ENCODE data around the gene PBX3. TPM values are rescaled to one million over a fixed set of nuclear protein-coding genes. Genes with fewer than 3 reads are reported as not detected.
A peak's percentile ranks its signal among the peaks of the same experiment; 100 is the strongest.

PBX3 gene
- polyA plus RNA-seq, 1 experiment, result 37.6 TPM

- DNase-seq (ENCODE audit: low read depth, low spot score), result no peak
- H3K27ac ChIP-seq (ENCODE audit: low read depth, low read length), result no peak overlapping the region
- no peak overlapping the region for H3K4me3 ChIP-seq (ENCODE audit: low read depth, low read length)
- no peak for TF ChIP-seq CTCF (IDR thresholded peaks at IDR 0.05; ENCODE audit: low read depth, low read length)
- H3K9me3 ChIP-seq (ENCODE audit: control insufficient read depth, insufficient read depth, low read length), result no peaks in the 10 kb centered on the region
- ChIA-PET CTCF (no interaction called here), POLR2A (no interaction called here)
- no peaks in the 10 kb centered on the region for H3K27me3 ChIP-seq (ENCODE audit: control insufficient read depth, insufficient read depth, low read length)
Observed at GRCh38 chr9:125902214-125902613, 155.0 kb downstream of the PBX3 start.

GRCh38 chr9:125902831-125903512 is 155.8 kb downstream of the PBX3 start:
- no peak overlapping the region for H3K4me3 ChIP-seq (ENCODE audit: low read depth, low read length)
- H3K27ac ChIP-seq (ENCODE audit: low read depth, low read length), result no peak overlapping the region
- no peak for DNase-seq (ENCODE audit: low read depth, low spot score)
- no peaks in the 10 kb centered on the region for H3K9me3 ChIP-seq (ENCODE audit: control insufficient read depth, insufficient read depth, low read length)
- H3K27me3 ChIP-seq (ENCODE audit: control insufficient read depth, insufficient read depth, low read length), result no peaks in the 10 kb centered on the region
- TF ChIP-seq CTCF (IDR thresholded peaks at IDR 0.05; ENCODE audit: low read depth, low read length), result no peak
- ChIA-PET POLR2A (no interaction called here), CTCF (no interaction called here)

- no peaks in the 10 kb centered on the region for H3K27me3 ChIP-seq (ENCODE audit: control insufficient read depth, insufficient read depth, low read length)
- no peak for TF ChIP-seq CTCF (IDR thresholded peaks at IDR 0.05; ENCODE audit: low read depth, low read length)
Observed at GRCh38 chr9:125904155-125904851, 157.1 kb downstream of the PBX3 start.

GRCh38 chr9:125906144-125906543 is 159.0 kb downstream of the PBX3 start:
- DNase-seq (ENCODE audit: low read depth, low spot score), result peak; percentile 6
- ChIA-PET CTCF (no interaction called here), POLR2A (no interaction called here)
- H3K27me3 ChIP-seq (ENCODE audit: control insufficient read depth, insufficient read depth, low read length), result no peaks in the 10 kb centered on the region
- H3K9me3 ChIP-seq (ENCODE audit: control insufficient read depth, insufficient read depth, low read length), result no peaks in the 10 kb centered on the region
- no peak overlapping the region for H3K4me3 ChIP-seq (ENCODE audit: low read depth, low read length)
- no peak for TF ChIP-seq CTCF (IDR thresholded peaks at IDR 0.05; ENCODE audit: low read depth, low read length)
- no peak overlapping the region for H3K27ac ChIP-seq (ENCODE audit: low read depth, low read length)

More at GRCh38 chr9:125904155-125904851, 157.1 kb downstream of the PBX3 start:
- Histone ChIP-seq H3K9me3 (ENCODE audit: control insufficient read depth, insufficient read depth, low read length) (no peaks in the 10 kb centered on the region), H3K27ac (ENCODE audit: low read depth, low read length) (no peak overlapping the region), H3K4me3 (ENCODE audit: low read depth, low read length) (no peak overlapping the region)
- no peak for DNase-seq (ENCODE audit: low read depth, low spot score)
- ChIA-PET POLR2A (no interaction called here), CTCF (no interaction called here)

- POLR2A ChIA-PET, result no interaction called here
- Histone ChIP-seq H3K4me3 (ENCODE audit: low read depth, low read length) (no peak overlapping the region), H3K27me3 (ENCODE audit: control insufficient read depth, insufficient read depth, low read length) (no peaks in the 10 kb centered on the region), H3K27ac (ENCODE audit: low read depth, low read length) (no peak overlapping the region), H3K9me3 (ENCODE audit: control insufficient read depth, insufficient read depth, low read length) (no peaks in the 10 kb centered on the region)
- no peak for TF ChIP-seq CTCF (IDR thresholded peaks at IDR 0.05; ENCODE audit: low read depth, low read length)
- no peak for DNase-seq (ENCODE audit: low read depth, low spot score)
- CTCF ChIA-PET, result no interaction called here
Observed at GRCh38 chr9:125906893-125907292, 159.7 kb downstream of the PBX3 start.

Measured in AG04450 (cell line).